ENCODE results near the gene FMN2.

FMN2 gene

DNA sequence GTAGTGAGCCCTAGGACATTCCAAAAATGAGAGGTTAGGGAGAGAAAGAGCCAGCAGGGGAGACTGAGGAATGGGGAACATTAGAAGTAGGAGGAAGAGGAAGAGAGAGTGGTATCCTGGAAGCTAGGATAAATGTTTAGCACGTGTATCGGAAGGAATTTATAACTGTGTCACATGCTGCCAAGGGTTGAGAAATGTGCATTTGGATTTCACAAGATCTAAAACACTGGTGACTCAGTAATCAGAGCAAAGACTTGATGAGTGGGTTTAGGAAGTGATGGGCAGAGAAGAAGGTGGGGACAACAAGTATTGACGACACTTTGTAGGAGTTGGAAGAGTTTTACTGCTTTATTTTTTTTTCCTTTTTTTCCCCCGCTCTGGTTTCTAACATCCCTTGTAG, 193.9 kb downstream of the FMN2 start:
- Histone ChIP-seq H3K4me3 (replicated peaks; ENCODE audit: insufficient read depth, low read length) (no peak overlapping the region), H3K27me3 (ENCODE audit: insufficient read depth, poor library complexity, severe bottlenecking) (no peaks in the 10 kb centered on the region), H3K27ac (replicated peaks) (no peak overlapping the region)
- TF ChIP-seq, protein P1, sequence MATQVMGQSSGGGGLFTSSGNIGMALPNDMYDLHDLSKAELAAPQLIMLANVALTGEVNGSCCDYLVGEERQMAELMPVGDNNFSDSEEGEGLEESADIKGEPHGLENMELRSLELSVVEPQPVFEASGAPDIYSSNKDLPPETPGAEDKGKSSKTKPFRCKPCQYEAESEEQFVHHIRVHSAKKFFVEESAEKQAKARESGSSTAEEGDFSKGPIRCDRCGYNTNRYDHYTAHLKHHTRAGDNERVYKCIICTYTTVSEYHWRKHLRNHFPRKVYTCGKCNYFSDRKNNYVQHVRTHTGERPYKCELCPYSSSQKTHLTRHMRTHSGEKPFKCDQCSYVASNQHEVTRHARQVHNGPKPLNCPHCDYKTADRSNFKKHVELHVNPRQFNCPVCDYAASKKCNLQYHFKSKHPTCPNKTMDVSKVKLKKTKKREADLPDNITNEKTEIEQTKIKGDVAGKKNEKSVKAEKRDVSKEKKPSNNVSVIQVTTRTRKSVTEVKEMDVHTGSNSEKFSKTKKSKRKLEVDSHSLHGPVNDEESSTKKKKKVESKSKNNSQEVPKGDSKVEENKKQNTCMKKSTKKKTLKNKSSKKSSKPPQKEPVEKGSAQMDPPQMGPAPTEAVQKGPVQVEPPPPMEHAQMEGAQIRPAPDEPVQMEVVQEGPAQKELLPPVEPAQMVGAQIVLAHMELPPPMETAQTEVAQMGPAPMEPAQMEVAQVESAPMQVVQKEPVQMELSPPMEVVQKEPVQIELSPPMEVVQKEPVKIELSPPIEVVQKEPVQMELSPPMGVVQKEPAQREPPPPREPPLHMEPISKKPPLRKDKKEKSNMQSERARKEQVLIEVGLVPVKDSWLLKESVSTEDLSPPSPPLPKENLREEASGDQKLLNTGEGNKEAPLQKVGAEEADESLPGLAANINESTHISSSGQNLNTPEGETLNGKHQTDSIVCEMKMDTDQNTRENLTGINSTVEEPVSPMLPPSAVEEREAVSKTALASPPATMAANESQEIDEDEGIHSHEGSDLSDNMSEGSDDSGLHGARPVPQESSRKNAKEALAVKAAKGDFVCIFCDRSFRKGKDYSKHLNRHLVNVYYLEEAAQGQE (IDR thresholded peaks at IDR 0.05; ENCODE audit: insufficient replicate concordance, low read depth) = no peak
- no peak for TF ChIP-seq SPI1 (IDR thresholded peaks at IDR 0.05; ENCODE audit: borderline replicate concordance, low read depth)
- TF ChIP-seq POLR2AphosphoS5 (IDR thresholded peaks at IDR 0.05; ENCODE audit: low read depth) = no peak
- TF ChIP-seq, protein P2, sequence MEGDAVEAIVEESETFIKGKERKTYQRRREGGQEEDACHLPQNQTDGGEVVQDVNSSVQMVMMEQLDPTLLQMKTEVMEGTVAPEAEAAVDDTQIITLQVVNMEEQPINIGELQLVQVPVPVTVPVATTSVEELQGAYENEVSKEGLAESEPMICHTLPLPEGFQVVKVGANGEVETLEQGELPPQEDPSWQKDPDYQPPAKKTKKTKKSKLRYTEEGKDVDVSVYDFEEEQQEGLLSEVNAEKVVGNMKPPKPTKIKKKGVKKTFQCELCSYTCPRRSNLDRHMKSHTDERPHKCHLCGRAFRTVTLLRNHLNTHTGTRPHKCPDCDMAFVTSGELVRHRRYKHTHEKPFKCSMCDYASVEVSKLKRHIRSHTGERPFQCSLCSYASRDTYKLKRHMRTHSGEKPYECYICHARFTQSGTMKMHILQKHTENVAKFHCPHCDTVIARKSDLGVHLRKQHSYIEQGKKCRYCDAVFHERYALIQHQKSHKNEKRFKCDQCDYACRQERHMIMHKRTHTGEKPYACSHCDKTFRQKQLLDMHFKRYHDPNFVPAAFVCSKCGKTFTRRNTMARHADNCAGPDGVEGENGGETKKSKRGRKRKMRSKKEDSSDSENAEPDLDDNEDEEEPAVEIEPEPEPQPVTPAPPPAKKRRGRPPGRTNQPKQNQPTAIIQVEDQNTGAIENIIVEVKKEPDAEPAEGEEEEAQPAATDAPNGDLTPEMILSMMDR (IDR thresholded peaks at IDR 0.05; ENCODE audit: insufficient read depth, low read length) = no peak
- no peak for TF ChIP-seq GABPA (IDR thresholded peaks at IDR 0.05; ENCODE audit: low read depth)
- DNase-seq (ENCODE audit: low read depth in 1 of 2, low spot score in 1 of 2) = no peak

DNA sequence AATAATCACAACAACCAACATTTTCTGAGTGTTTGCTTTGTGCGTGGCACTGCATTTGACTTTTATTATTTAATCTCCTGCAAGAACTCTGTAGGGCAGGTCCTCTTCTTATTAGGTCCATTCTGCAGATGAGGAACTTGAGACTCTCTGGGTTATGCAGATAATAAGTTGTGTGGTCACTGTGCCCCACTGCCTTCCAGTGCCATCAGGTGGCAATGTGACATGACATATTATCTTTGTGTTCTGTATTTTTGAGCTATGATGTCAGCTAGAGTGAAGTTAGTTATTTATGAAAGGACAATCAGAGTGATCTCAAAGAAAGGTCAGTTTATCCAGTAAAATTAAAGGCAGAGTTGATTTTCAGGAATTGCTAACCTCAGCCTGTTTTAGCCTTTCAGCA, 196.0 kb downstream of the FMN2 start:
- DNase-seq (ENCODE audit: low read depth in 1 of 2, low spot score in 1 of 2) = no peak
- TF ChIP-seq, protein P2 (IDR thresholded peaks at IDR 0.05; ENCODE audit: insufficient read depth, low read length) = no peak
- TF ChIP-seq SPI1 (IDR thresholded peaks at IDR 0.05; ENCODE audit: borderline replicate concordance, low read depth) (no peak), POLR2AphosphoS5 (IDR thresholded peaks at IDR 0.05; ENCODE audit: low read depth) (no peak), GABPA (IDR thresholded peaks at IDR 0.05; ENCODE audit: low read depth) (no peak)
- TF ChIP-seq, protein P1 (IDR thresholded peaks at IDR 0.05; ENCODE audit: insufficient replicate concordance, low read depth) = no peak
- Histone ChIP-seq H3K27me3 (ENCODE audit: insufficient read depth, poor library complexity, severe bottlenecking) (no peaks in the 10 kb centered on the region), H3K27ac (replicated peaks) (no peak overlapping the region), H3K4me3 (replicated peaks; ENCODE audit: insufficient read depth, low read length) (no peak overlapping the region)

DNA sequence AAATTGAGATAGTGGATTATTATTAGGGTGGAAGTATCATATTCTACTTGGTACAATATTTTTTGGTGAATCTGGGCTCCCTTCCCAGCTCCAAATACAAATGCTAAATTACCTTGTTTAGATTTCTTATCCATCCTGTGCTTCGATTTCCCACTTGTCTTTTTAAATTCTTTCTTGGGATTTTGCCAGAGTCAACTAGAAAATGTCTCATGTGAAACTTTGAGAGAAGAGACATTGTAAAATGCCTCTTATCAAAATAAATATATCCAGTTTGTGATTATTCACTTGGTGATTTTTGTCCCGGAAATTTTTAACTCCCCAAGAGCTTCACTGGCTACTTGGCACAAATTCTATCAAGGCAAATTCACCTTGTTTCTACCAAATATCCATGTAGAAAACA, 202.0 kb downstream of the FMN2 start:
- TF ChIP-seq, protein P2 (IDR thresholded peaks at IDR 0.05; ENCODE audit: insufficient read depth, low read length) = no peak
- TF ChIP-seq GABPA (IDR thresholded peaks at IDR 0.05; ENCODE audit: low read depth) (no peak), POLR2AphosphoS5 (IDR thresholded peaks at IDR 0.05; ENCODE audit: low read depth) (no peak), SPI1 (IDR thresholded peaks at IDR 0.05; ENCODE audit: borderline replicate concordance, low read depth) (no peak)
- TF ChIP-seq, protein P1 (IDR thresholded peaks at IDR 0.05; ENCODE audit: insufficient replicate concordance, low read depth) = no peak
- no peak overlapping the region for H3K27ac ChIP-seq (replicated peaks)
- no peak for DNase-seq (ENCODE audit: low read depth in 1 of 2, low spot score in 1 of 2)
- H3K27me3 ChIP-seq (ENCODE audit: insufficient read depth, poor library complexity, severe bottlenecking) = no peaks in the 10 kb centered on the region
- H3K4me3 ChIP-seq (replicated peaks; ENCODE audit: insufficient read depth, low read length) = no peak overlapping the region
